ENCODE data around the gene FMNL2. TPM values are rescaled to one million over a fixed set of nuclear protein-coding genes. Genes with fewer than 3 reads are reported as not detected.
A peak's percentile ranks its signal among the peaks of the same experiment; 100 is the strongest.

The FMNL2 gene
- total RNA-seq, 1 donor from 2014 or later: 24.7 TPM

- DNase-seq (ENCODE audit: low read depth) (no peak), FAIRE-seq (no peak)
- no peaks in the 10 kb centered on the region for H3K36me3 ChIP-seq (ENCODE audit: control insufficient read depth, insufficient read depth, low read length)
- H3K27me3 ChIP-seq (ENCODE audit: control insufficient read depth, insufficient read depth, low read length): no peaks in the 10 kb centered on the region
- no peak for TF ChIP-seq CTCF (IDR thresholded peaks at IDR 0.05; ENCODE audit: insufficient read depth, low read length, severe bottlenecking)
- no peak overlapping the region for H3K4me3 ChIP-seq (ENCODE audit: low read depth, low read length)
Observed at GRCh38 chr2:152541712-152542111, 206.7 kb downstream of the FMNL2 start.

- Histone ChIP-seq H3K4me3 (ENCODE audit: low read depth, low read length) (no peak overlapping the region), H3K36me3 (ENCODE audit: control insufficient read depth, insufficient read depth, low read length) (no peaks in the 10 kb centered on the region), H3K27me3 (ENCODE audit: control insufficient read depth, insufficient read depth, low read length) (no peaks in the 10 kb centered on the region)
- no peak for FAIRE-seq
- no peak for DNase-seq (ENCODE audit: low read depth)
- TF ChIP-seq CTCF (IDR thresholded peaks at IDR 0.05; ENCODE audit: insufficient read depth, low read length, severe bottlenecking): no peak
Observed at GRCh38 chr2:152542337-152542994, 207.5 kb downstream of the FMNL2 start.

GRCh38 chr2:152542995-152543481 lies 208.1 kb downstream of the FMNL2 start:
- FAIRE-seq: no peak
- no peak for TF ChIP-seq CTCF (IDR thresholded peaks at IDR 0.05; ENCODE audit: insufficient read depth, low read length, severe bottlenecking)
- Histone ChIP-seq H3K36me3 (ENCODE audit: control insufficient read depth, insufficient read depth, low read length) (no peaks in the 10 kb centered on the region), H3K27me3 (ENCODE audit: control insufficient read depth, insufficient read depth, low read length) (no peaks in the 10 kb centered on the region), H3K4me3 (ENCODE audit: low read depth, low read length) (no peak overlapping the region)
- DNase-seq (ENCODE audit: low read depth): peak; percentile 94

GRCh38 chr2:152543717-152544116 lies 208.7 kb downstream of the FMNL2 start:
- FAIRE-seq (no peak), DNase-seq (ENCODE audit: low read depth) (no peak)
- no peak for TF ChIP-seq CTCF (IDR thresholded peaks at IDR 0.05; ENCODE audit: insufficient read depth, low read length, severe bottlenecking)

GRCh38 chr2:152544638-152545037 lies 209.7 kb downstream of the FMNL2 start:
- Histone ChIP-seq H3K36me3 (ENCODE audit: control insufficient read depth, insufficient read depth, low read length) (no peaks in the 10 kb centered on the region), H3K27me3 (ENCODE audit: control insufficient read depth, insufficient read depth, low read length) (no peaks in the 10 kb centered on the region), H3K4me3 (ENCODE audit: low read depth, low read length) (no peak overlapping the region)
- no peak for TF ChIP-seq CTCF (IDR thresholded peaks at IDR 0.05; ENCODE audit: insufficient read depth, low read length, severe bottlenecking)
- no peak for FAIRE-seq
- DNase-seq (ENCODE audit: low read depth): no peak

More at GRCh38 chr2:152543717-152544116, 208.7 kb downstream of the FMNL2 start:
- H3K27me3 ChIP-seq (ENCODE audit: control insufficient read depth, insufficient read depth, low read length): no peaks in the 10 kb centered on the region
- no peaks in the 10 kb centered on the region for H3K36me3 ChIP-seq (ENCODE audit: control insufficient read depth, insufficient read depth, low read length)
- H3K4me3 ChIP-seq (ENCODE audit: low read depth, low read length): no peak overlapping the region
